B cell (primary cell): Measurements from ENCODE around the gene DRAM2. TPM values are rescaled to one million over a fixed set of nuclear protein-coding genes. Genes with fewer than 3 reads are reported as not detected.

Source experiments
- ATAC-seq: fragments of 200-7000 bp; cut with Tn5 transposase; one replicate; pipeline ENCODE4 v1.10.0; 2021; ENCODE audit warnings: low read depth, mild to moderate bottlenecking, moderate number of reproducible peaks, moderate library complexity
- CTCF ChIA-PET: fragments of 350-600 bp; sonication (Branson Sonifier 250); formaldehyde crosslinking; loops from one replicate; lab custom pipeline; 2021; ENCODE audit warnings: antibody characterized with exemption, inconsistent platforms; lab: Charles Lee
- POLR2A ChIA-PET: fragments of 350-600 bp; sonication (Branson Sonifier 250); formaldehyde crosslinking; loops from one replicate; lab custom pipeline; 2021; ENCODE audit warnings: antibody characterized with exemption; lab: Charles Lee
- DNase-seq: peaks from one replicate; pipeline ENCODE4 v3.0.0; 2013
- H2AFZ ChIP-seq: 2 replicates; pipeline ENCODE4 v1.6.1; 2012; ENCODE audit warnings: mild to moderate bottlenecking, low read depth, low read length; ENCODE audit not compliant: insufficient read depth, poor library complexity, severe bottlenecking
- H3K27ac ChIP-seq, 2 donors: 1 replicate in 1 of 2; 2 replicates in 1 of 2; pipeline ENCODE4 v1.5.1; 2012 to 2013; ENCODE audit warnings: low read length in 2 of 2, mild to moderate bottlenecking in 2 of 2, moderate library complexity in 1 of 2
- H3K27me3 ChIP-seq, 4 experiments: fragments of 200-600 bp in 1 of 4; sonication (generic) in 1 of 4; replicated peaks in 1 of 4; 1 replicate in 2 of 4; 2 replicates in 2 of 4; pipeline versions ENCODE4 v1.6.1 to v1.7.0; 2013 to 2016; ENCODE audit warnings: low read length in 3 of 4, mild to moderate bottlenecking in 2 of 4, mixed read lengths in 1 of 4, moderate library complexity in 1 of 4; ENCODE audit not compliant: insufficient read depth in 4 of 4, control insufficient read depth in 3 of 4; ENCODE audit errors: control extremely low read depth in 1 of 4
- H3K36me3 ChIP-seq, 2 experiments: replicated peaks in 1 of 2; 1 replicate in 1 of 2; 2 replicates in 1 of 2; pipeline versions ENCODE4 v1.6.1 to v1.7.1; 2013; ENCODE audit warnings: low read length in 1 of 2; ENCODE audit not compliant: insufficient read depth in 2 of 2, control insufficient read depth in 1 of 2; ENCODE audit errors: control extremely low read depth in 1 of 2, extremely low read depth in 1 of 2
- H3K4me1 ChIP-seq, 2 donors: fragments of 200-600 bp in 1 of 2; sonication (generic) in 1 of 2; 1 replicate in 1 of 2; 2 replicates in 1 of 2; pipeline versions ENCODE4 v1.5.1 to v1.6.1; 2013 to 2017; ENCODE audit warnings: low read length in 2 of 2; ENCODE audit not compliant: control insufficient read depth in 2 of 2, insufficient read depth in 2 of 2
- H3K4me2 ChIP-seq: replicated peaks from 2 replicates; pipeline ENCODE3; 2012; ENCODE audit warnings: mild to moderate bottlenecking, low read depth, low read length; ENCODE audit not compliant: poor library complexity, severe bottlenecking
- H3K4me3 ChIP-seq, 5 experiments: fragments of 200-600 bp in 1 of 5; sonication (generic) in 1 of 5; 1 replicate in 3 of 5; 2 replicates in 2 of 5; pipeline versions ENCODE4 v1.5.1 to v1.7.0; 2011 to 2016; ENCODE audit warnings: low read length in 4 of 5, mild to moderate bottlenecking in 4 of 5, low read depth in 2 of 5, control low read depth in 1 of 5, moderate library complexity in 1 of 5; ENCODE audit not compliant: insufficient read depth in 1 of 5; ENCODE audit errors: control extremely low read depth in 1 of 5, extremely low read depth in 1 of 5
- H3K79me2 ChIP-seq: fragments of 200-600 bp; sonication (generic); one replicate; pipeline ENCODE4 v1.6.0; 2016; ENCODE audit warnings: low read length; ENCODE audit not compliant: control insufficient read depth, insufficient read depth
- H3K9ac ChIP-seq: fragments of 200-600 bp; sonication (generic); 2 replicates; pipeline ENCODE4 v1.6.1; 2017; ENCODE audit warnings: mild to moderate bottlenecking, low read length, moderate library complexity
- H3K9me3 ChIP-seq, 3 donors: one replicate each; pipeline versions ENCODE4 v1.6.1 to v1.7.1; 2013; ENCODE audit warnings: low read length in 2 of 3; ENCODE audit not compliant: control insufficient read depth in 2 of 3, insufficient read depth in 1 of 3; ENCODE audit errors: control extremely low read depth in 1 of 3
- H4K20me1 ChIP-seq: 2 replicates; pipeline ENCODE4 v1.6.0; 2012; ENCODE audit warnings: mild to moderate bottlenecking, low read length; ENCODE audit not compliant: insufficient read depth, control insufficient read depth, poor library complexity, severe bottlenecking
- H3K27ac Mint-ChIP-seq: one replicate; pipeline ENCODE4 v1.8.0; 2021; ENCODE audit warnings: mixed read lengths
- H3K27me3 Mint-ChIP-seq: one replicate; pipeline ENCODE4 v1.8.0; 2021; ENCODE audit warnings: mixed read lengths
- H3K4me1 Mint-ChIP-seq: one replicate; pipeline ENCODE4 v1.8.0; 2021; ENCODE audit warnings: mixed read lengths
- H3K4me3 Mint-ChIP-seq: one replicate; pipeline ENCODE4 v1.8.0; 2021; ENCODE audit warnings: mixed read lengths
- H3K9me3 Mint-ChIP-seq: one replicate; pipeline ENCODE4 v1.8.0; 2022; ENCODE audit warnings: mixed read lengths; ENCODE audit not compliant: insufficient read depth
- EZH2 ChIP-seq: IDR thresholded peaks from 2 replicates; pipeline ENCODE4 v1.6.1; 2012; ENCODE audit warnings: borderline replicate concordance, low read depth, mild to moderate bottlenecking, moderate library complexity, low read length; ENCODE audit not compliant: insufficient read depth, poor library complexity, severe bottlenecking
- WGBS: methylation state at CpG from one replicate; pipeline ENCODE4 v1.1.5; 2013; ENCODE audit warnings: missing lambda C conversion rate; ENCODE audit not compliant: insufficient coverage; 5-methylcytosine and 5-hydroxymethylcytosine counted together
- intact Hi-C: fragments of 100-400 bp; cut with micrococcal nuclease; formaldehyde crosslinking; loops from one replicate; pipeline ENCODE4 v1.10.0; 2022
- polyA plus RNA-seq: library from polyadenylated mRNA; depleted of rRNA; stranded (reverse); fragments of >200 nt; gene quantifications from 2 replicates; pipeline ENCODE4 v1.2.3, GENCODE V29; 2012
- total RNA-seq, 2 donors: library from RNA; stranded (reverse); fragments of 120-200 nt in 1 of 2; gene quantifications; 1 replicate in 1 of 2; 2 replicates in 1 of 2; pipeline versions ENCODE4 v1.2.3 to v1.2.4, GENCODE V29; 2013 to 2022
- TF ChIP-seq, protein P1 (sequence below): fragments of 200-600 bp; IDR thresholded peaks from one replicate; pipeline ENCODE4 v1.8.0; 2022; ENCODE audit warnings: antibody characterized with exemption, mild to moderate bottlenecking

The DRAM2 gene
- total and polyA plus RNA-seq, 2 donors (not counting 1 experiment from before 2014, with no cell fraction given) = 102 to 195 TPM

DNA sequence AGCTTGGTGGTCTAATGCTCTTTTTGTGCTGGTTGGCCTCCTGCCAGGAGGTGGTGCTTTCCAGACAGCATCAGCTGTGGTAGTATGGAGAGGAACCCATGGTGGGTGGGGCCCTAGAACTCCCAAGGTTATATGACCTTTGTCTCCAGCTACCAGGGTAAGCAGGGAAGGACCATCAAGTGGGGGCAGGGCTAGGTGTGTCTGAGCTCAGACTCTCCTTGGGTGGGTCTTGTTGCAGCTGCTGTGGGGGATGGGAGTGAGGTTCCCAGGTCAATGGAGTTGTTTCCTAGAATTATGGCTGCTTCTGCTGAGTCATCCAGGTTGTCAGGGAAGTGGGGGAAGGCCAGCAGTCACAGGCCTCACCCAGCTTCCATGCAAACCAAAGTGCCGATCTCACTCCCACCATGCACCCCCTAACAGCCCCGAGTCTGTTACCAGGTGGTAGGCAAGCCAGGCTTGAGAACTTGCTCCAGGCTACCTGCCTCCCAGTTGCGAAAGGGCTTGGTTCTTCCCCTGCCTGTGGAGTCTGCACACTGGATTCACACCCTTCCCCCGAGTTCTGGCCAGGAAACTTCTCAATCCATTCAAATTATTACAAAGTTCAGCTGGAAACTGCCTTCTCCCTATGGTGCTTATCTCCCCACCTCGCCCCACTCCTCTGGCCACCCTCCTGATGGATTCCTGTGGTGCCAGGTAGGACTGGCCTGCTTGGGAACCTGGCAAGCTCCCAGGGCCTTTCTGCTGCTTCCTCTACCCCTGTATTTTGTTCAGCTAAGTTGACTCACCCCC lies 37.8 kb downstream of the DRAM2 start:
- TF ChIP-seq, protein P1, sequence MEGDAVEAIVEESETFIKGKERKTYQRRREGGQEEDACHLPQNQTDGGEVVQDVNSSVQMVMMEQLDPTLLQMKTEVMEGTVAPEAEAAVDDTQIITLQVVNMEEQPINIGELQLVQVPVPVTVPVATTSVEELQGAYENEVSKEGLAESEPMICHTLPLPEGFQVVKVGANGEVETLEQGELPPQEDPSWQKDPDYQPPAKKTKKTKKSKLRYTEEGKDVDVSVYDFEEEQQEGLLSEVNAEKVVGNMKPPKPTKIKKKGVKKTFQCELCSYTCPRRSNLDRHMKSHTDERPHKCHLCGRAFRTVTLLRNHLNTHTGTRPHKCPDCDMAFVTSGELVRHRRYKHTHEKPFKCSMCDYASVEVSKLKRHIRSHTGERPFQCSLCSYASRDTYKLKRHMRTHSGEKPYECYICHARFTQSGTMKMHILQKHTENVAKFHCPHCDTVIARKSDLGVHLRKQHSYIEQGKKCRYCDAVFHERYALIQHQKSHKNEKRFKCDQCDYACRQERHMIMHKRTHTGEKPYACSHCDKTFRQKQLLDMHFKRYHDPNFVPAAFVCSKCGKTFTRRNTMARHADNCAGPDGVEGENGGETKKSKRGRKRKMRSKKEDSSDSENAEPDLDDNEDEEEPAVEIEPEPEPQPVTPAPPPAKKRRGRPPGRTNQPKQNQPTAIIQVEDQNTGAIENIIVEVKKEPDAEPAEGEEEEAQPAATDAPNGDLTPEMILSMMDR = no peak
- no peak for TF ChIP-seq EZH2
- Histone ChIP-seq H3K4me3 (no peak overlapping the region), H3K9ac (no peak overlapping the region), H4K20me1 (no peaks in the 10 kb centered on the region), H3K27ac (no peak overlapping the region), H3K27me3 (no peaks in the 10 kb centered on the region), H3K4me1 (no peaks in the 10 kb centered on the region), H3K36me3 (no peaks in the 10 kb centered on the region), H3K79me2 (no peaks in the 10 kb centered on the region), H2AFZ (no peak overlapping the region), H3K4me2 (no peak overlapping the region), H3K9me3 (peaks cover 2 to 28% (median 26%) of the 10 kb centered on the region in 3 donors)
- H3K27ac Mint-ChIP-seq = no peak overlapping the region
- WGBS = 96% methylated on average over 5 of the region's 5 CpGs
- ChIA-PET POLR2A (no interaction called here), CTCF (no interaction called here)
- no peak for DNase-seq
- no peak for ATAC-seq
- no peaks in the 10 kb centered on the region for H3K27me3 Mint-ChIP-seq
- H3K4me3 Mint-ChIP-seq = no peak overlapping the region
- peaks cover 17% of the 10 kb centered on the region for H3K9me3 Mint-ChIP-seq
- no peaks in the 10 kb centered on the region for H3K4me1 Mint-ChIP-seq
- intact Hi-C loops = no loop called here

DNA sequence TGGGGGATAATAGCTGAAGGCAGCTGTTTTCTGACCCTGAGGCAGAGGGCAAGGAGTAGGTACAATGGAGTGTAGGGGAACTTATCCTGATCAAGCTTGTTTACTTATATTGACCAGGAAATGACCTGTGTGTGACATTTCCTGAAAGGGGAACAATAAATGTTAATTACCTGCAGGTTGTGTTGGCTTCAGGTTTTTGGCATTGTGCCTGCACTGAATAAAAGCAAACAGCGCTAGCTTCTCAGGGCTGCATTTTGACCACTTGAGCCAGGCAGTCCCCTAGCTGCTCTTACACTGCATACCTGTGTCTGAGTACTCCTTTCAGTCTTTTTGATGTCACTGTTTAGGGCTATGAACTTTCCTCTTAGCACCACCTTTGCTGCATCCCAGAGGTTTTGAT lies 40.6 kb downstream of the DRAM2 start:
- no peak for DNase-seq
- ATAC-seq = no peak
- no peak overlapping the region for H3K4me3 Mint-ChIP-seq
- no peak overlapping the region for H3K4me2 ChIP-seq
- no peak overlapping the region for H3K27ac ChIP-seq
- intact Hi-C loops = no loop called here
- H3K27ac Mint-ChIP-seq = no peak overlapping the region
- TF ChIP-seq, protein P1 = no peak
- no peak for TF ChIP-seq EZH2
- H3K4me1 Mint-ChIP-seq = no peaks in the 10 kb centered on the region
- H3K4me3 ChIP-seq = no peak overlapping the region
- no peaks in the 10 kb centered on the region for H3K4me1 ChIP-seq
- no peaks in the 10 kb centered on the region for H3K79me2 ChIP-seq
- H3K36me3 ChIP-seq = no peaks in the 10 kb centered on the region
- peaks cover 20% of the 10 kb centered on the region for H3K9me3 Mint-ChIP-seq
- ChIA-PET POLR2A (no interaction called here), CTCF (no interaction called here)
- H3K27me3 Mint-ChIP-seq = no peaks in the 10 kb centered on the region
- H4K20me1 ChIP-seq = no peaks in the 10 kb centered on the region
- H2AFZ ChIP-seq = no peak overlapping the region
- H3K9me3 ChIP-seq = peaks cover 3 to 39% (median 30%) of the 10 kb centered on the region in 3 donors
- 100% methylated on average over 1 of the region's 1 CpG for WGBS
- H3K27me3 ChIP-seq = no peaks in the 10 kb centered on the region
- no peak overlapping the region for H3K9ac ChIP-seq
